ENCODE measurements around the gene ZNF507.

Gene ZNF507

DNA sequence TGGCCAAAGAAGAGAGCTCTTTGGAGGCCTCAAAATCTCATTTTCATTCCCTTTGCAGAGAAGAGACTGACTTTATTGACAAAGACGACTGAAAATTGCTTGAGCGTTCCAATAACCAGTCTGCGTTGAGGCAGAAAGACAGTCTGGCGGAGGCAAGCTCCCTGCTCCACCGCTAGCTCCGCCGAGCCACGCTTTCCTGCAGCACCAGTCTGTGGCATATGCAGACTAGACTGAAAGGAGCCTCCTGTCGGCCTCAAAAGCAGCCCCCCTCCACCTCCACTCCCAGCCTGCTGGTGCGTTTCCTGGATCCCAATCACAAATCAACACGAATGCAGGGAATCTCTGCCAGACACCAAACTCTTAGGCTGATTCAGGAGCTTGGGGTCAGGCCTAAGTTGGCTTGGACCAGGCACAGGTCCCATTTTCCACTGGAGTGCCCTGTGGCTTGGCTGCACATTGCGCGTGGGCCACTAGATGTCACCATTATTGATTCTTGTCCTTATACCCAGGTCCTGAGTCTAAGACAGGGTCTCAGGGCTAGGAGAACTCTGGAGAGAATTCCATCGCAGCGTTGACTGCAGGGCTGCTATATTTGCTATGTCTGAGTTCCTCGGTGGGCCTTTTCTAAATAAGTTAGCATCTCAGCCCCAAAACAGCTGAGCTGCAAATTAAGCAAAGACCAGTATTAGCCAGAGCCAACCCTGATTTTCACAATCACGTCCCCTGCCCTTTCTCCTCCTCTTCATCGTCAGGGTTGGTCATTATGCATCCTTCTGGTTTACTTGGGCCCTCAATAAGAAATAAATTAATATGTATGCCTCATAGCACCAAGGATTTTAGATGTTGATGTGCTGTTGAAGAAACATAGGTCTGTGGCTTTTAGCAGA lies 5.2 kb upstream of the ZNF507 start:
- DNase-seq (ENCODE audit: low spot score): peak; percentile 63
- TF ChIP-seq, protein P1, sequence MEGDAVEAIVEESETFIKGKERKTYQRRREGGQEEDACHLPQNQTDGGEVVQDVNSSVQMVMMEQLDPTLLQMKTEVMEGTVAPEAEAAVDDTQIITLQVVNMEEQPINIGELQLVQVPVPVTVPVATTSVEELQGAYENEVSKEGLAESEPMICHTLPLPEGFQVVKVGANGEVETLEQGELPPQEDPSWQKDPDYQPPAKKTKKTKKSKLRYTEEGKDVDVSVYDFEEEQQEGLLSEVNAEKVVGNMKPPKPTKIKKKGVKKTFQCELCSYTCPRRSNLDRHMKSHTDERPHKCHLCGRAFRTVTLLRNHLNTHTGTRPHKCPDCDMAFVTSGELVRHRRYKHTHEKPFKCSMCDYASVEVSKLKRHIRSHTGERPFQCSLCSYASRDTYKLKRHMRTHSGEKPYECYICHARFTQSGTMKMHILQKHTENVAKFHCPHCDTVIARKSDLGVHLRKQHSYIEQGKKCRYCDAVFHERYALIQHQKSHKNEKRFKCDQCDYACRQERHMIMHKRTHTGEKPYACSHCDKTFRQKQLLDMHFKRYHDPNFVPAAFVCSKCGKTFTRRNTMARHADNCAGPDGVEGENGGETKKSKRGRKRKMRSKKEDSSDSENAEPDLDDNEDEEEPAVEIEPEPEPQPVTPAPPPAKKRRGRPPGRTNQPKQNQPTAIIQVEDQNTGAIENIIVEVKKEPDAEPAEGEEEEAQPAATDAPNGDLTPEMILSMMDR (IDR thresholded peaks at IDR 0.05; ENCODE audit: extremely low read depth, missing control alignments): peak; percentile 66

DNA sequence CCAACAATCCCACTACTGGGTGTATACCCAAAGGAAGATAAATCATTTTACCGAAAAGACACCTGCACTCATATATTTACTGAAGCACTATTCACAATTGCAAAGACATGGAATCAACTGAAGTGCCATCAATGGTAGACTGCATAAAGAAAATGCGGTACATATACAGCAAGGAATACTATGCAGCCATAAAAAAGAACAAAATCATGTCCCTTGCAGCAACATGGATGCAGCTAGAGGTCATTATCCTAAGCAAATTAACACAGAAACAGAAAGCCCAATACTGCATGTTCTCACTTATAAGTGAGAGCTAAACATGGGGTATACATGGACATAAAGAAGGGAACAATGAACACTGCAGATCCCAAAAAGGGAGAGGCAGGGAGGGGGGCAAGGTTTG lies 2.7 kb upstream of the ZNF507 start:
- TF ChIP-seq, protein P1 (IDR thresholded peaks at IDR 0.05; ENCODE audit: extremely low read depth, missing control alignments): no peak
- DNase-seq (ENCODE audit: low spot score): no peak

- DNase-seq (ENCODE audit: low spot score): no peak
- TF ChIP-seq, protein P1 (IDR thresholded peaks at IDR 0.05; ENCODE audit: extremely low read depth, missing control alignments): no peak
Measured at GRCh38 chr19:32343550-32344262, 1.7 kb upstream of the ZNF507 start.

- DNase-seq (ENCODE audit: low spot score): no peak
- TF ChIP-seq, protein P1 (IDR thresholded peaks at IDR 0.05; ENCODE audit: extremely low read depth, missing control alignments): no peak
Measured at GRCh38 chr19:32346901-32347300, 1.5 kb downstream of the ZNF507 start.

DNA sequence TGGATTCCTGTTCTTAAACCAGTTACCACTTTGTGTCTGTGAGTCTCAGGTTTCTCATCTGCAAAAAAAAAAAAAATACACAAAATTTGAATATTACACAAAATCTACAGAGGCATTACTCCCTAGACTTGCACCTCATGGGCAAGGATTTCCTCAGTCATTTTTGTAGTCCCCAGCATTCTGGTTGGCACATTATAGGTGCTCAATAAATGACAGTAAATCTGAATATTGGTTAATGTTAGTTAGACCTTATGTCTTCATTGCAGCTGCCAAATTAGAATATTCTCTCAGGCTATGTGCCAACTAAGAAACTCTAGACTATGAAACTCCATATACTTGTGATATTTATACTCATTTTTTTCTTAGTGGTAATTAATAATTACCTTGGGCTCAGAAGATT lies 2.2 kb downstream of the ZNF507 start:
- TF ChIP-seq, protein P1 (IDR thresholded peaks at IDR 0.05; ENCODE audit: extremely low read depth, missing control alignments): no peak

GRCh38 chr19:32349051-32349450 lies 3.6 kb downstream of the ZNF507 start:
- TF ChIP-seq, protein P1 (IDR thresholded peaks at IDR 0.05; ENCODE audit: extremely low read depth, missing control alignments): no peak
- no peak for DNase-seq (ENCODE audit: low spot score)

More for the DNA sequence above, 2.2 kb downstream of the ZNF507 start:
- DNase-seq (ENCODE audit: low spot score): no peak

Measured in GM20000 (cell line).